Aorta (tissue), 5 donors: ENCODE results near the gene ZDHHC7. TPM values are rescaled to one million over a fixed set of nuclear protein-coding genes. Genes with fewer than 3 reads are reported as not detected.
"Not testable (repeated sequence)": the region's sequence is repeated elsewhere in the genome, so short reads cannot be mapped to it uniquely, and the experiment has no call there.

ENCODE experiments used
- ATAC-seq: fragments of 200-7000 bp; cut with Tn5 transposase; one replicate; pipeline ENCODE4 v1.9.1; 2022; ENCODE audit warnings: moderate library complexity; ENCODE audit not compliant: low FRiP score
- DNase-seq, 2 donors: peaks; one replicate each; pipeline ENCODE4 v3.0.0-alpha.2; 2020
- H3K27ac ChIP-seq, 2 donors: one replicate each; pipeline ENCODE4 v1.5.1; 2013; ENCODE audit warnings: low read length in 2 of 2, mild to moderate bottlenecking in 2 of 2, moderate library complexity in 2 of 2, control low read depth in 1 of 2, inconsistent platforms in 1 of 2, low read depth in 1 of 2
- H3K27me3 ChIP-seq, 2 donors: one replicate each; pipeline ENCODE4 v1.6.1; 2013; ENCODE audit warnings: control low read depth in 1 of 2, low read length in 1 of 2, mild to moderate bottlenecking in 1 of 2, moderate library complexity in 1 of 2; ENCODE audit not compliant: insufficient read depth in 2 of 2, control insufficient read depth in 1 of 2
- H3K36me3 ChIP-seq, 2 donors: one replicate each; pipeline ENCODE4 v1.6.1; 2013; ENCODE audit warnings: control low read depth in 1 of 2, low read length in 1 of 2, mild to moderate bottlenecking in 1 of 2; ENCODE audit not compliant: insufficient read depth in 2 of 2, control insufficient read depth in 1 of 2
- H3K4me1 ChIP-seq, 2 donors: one replicate each; pipeline ENCODE4 v1.6.1; 2013; ENCODE audit warnings: low read length in 2 of 2, control low read depth in 1 of 2, mild to moderate bottlenecking in 1 of 2, moderate library complexity in 1 of 2; ENCODE audit not compliant: insufficient read depth in 2 of 2, control insufficient read depth in 1 of 2
- H3K4me3 ChIP-seq, 2 donors: one replicate each; pipeline ENCODE4 v1.5.1; 2013; ENCODE audit warnings: low read length in 2 of 2, control low read depth in 1 of 2, mild to moderate bottlenecking in 1 of 2
- H3K9me3 ChIP-seq: one replicate; pipeline ENCODE4 v1.6.1; 2013; ENCODE audit warnings: mild to moderate bottlenecking, low read length; ENCODE audit not compliant: control insufficient read depth
- WGBS, 2 donors: extraction: QIAGEN DNeasy Blood & Tissue Kit; methylation state at CpG; one replicate each; pipeline ENCODE4 v1.1.7; 2013; 5-methylcytosine and 5-hydroxymethylcytosine counted together
- intact Hi-C, 2 donors: fragments of 100-400 bp; cut with DNase I; formaldehyde crosslinking; loops; one replicate each; pipeline versions ENCODE4 v1.14.2 to v1.15.0; 2022
- polyA plus RNA-seq, 2 donors: library from polyadenylated mRNA; stranded (reverse); fragments of 200-250 nt; gene quantifications; one replicate each; pipeline ENCODE4 v1.2.3, GENCODE V29; 2013
- total RNA-seq, 2 donors: library from RNA; stranded (reverse); fragmentation: NEBNext Ultra II Directional; extraction: Animal tissue kit (Norgen Biotek cat#: 25700); gene quantifications; one replicate each; pipeline ENCODE4 v1.2.1, GENCODE V29; 2021
- donor health status: healthy with polysubstance abuse.
- donor health status: Bipolar disorder and iron deficiency.
- donor health status: DM: no; HTN: no; CAD: no.
- donor health status: DM: no; HTN: no; CAD: no.
- donor health status: DM: yes; HTN: yes; CAD: no.

ZDHHC7 gene
- total and polyA plus RNA-seq, 4 donors = 11.4 to 57.0 (median 36.1) TPM

GRCh38 chr16:84947996-84948850 lies 63.1 kb downstream of the ZDHHC7 start:
- intact Hi-C loops = no loop called here
- ATAC-seq (no peak), DNase-seq (no peak)
- no peak overlapping the region for H3K27ac ChIP-seq
- H3K27me3 ChIP-seq = no peaks in the 10 kb centered on the region
- no peaks in the 10 kb centered on the region for H3K9me3 ChIP-seq
- no peaks in the 10 kb centered on the region for H3K36me3 ChIP-seq
- 90 to 91% methylated on average over 26 to 27 of the region's 27 CpGs for WGBS, 2 donors
- H3K4me1 ChIP-seq = no peaks in the 10 kb centered on the region
- H3K4me3 ChIP-seq = no peak overlapping the region

- no peak for DNase-seq
- WGBS, 2 donors = 80 to 86% methylated on average over 9 of the region's 9 CpGs
These were observed 64.3 kb downstream of the ZDHHC7 start for GRCh38 chr16:84947022-84947421.

DNA sequence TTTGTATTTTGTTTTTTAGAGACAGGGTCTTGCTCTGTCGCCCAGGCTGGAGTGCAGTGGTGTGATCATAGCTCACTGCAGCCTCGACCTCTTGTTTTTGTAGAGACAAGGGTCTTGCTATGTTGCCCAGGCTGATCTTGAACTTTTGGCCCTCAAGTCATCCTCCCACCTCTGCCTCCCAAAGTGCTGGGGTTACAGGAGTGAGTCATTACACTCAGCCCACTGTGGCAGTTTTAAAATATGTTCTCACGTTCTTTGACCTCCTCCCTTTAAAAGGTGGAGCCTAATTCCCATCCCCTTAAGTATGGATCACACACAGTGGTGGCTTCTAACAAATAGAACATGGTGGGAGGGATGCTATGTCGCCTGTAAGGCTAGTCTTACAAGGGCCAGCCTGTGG lies 67.7 kb downstream of the ZDHHC7 start:
- peak in 1 of 2 donors; percentile 6 for DNase-seq
- no peaks in the 10 kb centered on the region for H3K36me3 ChIP-seq
- H3K4me3 ChIP-seq = no peak overlapping the region
- H3K9me3 ChIP-seq = no peaks in the 10 kb centered on the region
- intact Hi-C loops = no loop called here
- H3K27ac ChIP-seq = no peak overlapping the region
- no peaks in the 10 kb centered on the region for H3K4me1 ChIP-seq
- no peaks in the 10 kb centered on the region for H3K27me3 ChIP-seq
- ATAC-seq = no peak
- WGBS, 2 donors = 89 to 91% methylated on average over 4 of the region's 4 CpGs

More at GRCh38 chr16:84947022-84947421, 64.3 kb downstream of the ZDHHC7 start:
- H3K9me3 ChIP-seq = no peaks in the 10 kb centered on the region
- no peaks in the 10 kb centered on the region for H3K27me3 ChIP-seq
- no peak overlapping the region for H3K4me3 ChIP-seq
- ATAC-seq = no peak
- intact Hi-C loops = no loop called here
- no peaks in the 10 kb centered on the region for H3K36me3 ChIP-seq
- H3K4me1 ChIP-seq = no peaks in the 10 kb centered on the region
- H3K27ac ChIP-seq = no peak overlapping the region

DNA sequence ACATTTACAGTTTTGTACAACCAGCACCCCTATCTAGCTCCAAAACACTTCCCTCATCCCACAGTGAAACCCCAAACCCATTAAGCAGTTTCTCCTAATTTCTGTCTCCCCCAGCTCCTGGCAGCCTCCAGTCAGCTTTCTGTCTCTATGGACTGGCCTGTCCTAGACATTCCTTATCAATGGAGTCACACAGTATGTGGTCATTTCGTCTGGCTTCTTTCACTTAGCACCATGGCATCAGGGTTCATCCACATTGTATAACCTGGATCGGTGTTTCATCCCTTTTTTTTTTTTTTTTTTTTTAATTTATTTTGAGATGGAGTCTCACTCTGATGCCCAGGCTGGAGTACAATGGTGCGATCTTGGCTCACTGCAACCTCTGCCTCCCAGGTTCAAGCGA lies 68.5 kb downstream of the ZDHHC7 start:
- H3K4me1 ChIP-seq = no peaks in the 10 kb centered on the region
- 94% methylated on average over 4 of the region's 4 CpGs for WGBS, 2 donors
- no peaks in the 10 kb centered on the region for H3K27me3 ChIP-seq
- H3K4me3 ChIP-seq = no peak overlapping the region
- no peak for ATAC-seq
- DNase-seq = peak in 1 of 2 donors; percentile 16
- H3K9me3 ChIP-seq = no peaks in the 10 kb centered on the region
- no peak overlapping the region for H3K27ac ChIP-seq
- intact Hi-C loops = no loop called here
- H3K36me3 ChIP-seq = no peaks in the 10 kb centered on the region

DNA sequence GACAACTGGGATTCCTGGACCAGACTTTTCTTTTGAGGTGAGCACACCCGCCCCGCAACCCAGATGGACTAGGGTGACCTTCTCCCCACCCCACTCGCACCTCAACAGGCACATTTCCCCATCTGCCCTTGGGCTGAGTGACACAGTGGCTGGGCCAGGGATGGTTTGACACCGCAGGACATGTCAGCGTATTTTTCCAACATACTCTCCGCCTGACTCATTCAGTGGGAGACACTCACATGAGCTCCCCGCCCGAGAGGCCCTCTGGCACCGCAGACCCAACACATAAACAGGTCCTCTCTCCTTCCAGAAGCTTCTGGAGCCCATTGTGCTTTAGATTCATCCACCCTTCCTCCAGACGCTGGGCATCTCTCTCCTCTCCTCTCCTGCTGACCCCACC lies 69.4 kb downstream of the ZDHHC7 start:
- Histone ChIP-seq H3K9me3 (no peaks in the 10 kb centered on the region), H3K27ac (no peak overlapping the region), H3K4me1 (no peaks in the 10 kb centered on the region), H3K27me3 (no peaks in the 10 kb centered on the region), H3K36me3 (no peaks in the 10 kb centered on the region), H3K4me3 (no peak overlapping the region)
- intact Hi-C loops = no loop called here
- no peak for ATAC-seq
- WGBS, 2 donors = 97% methylated on average over 10 of the region's 10 CpGs
- DNase-seq = peak in 1 of 2 donors; percentile 26

GRCh38 chr16:84940670-84941551 lies 70.4 kb downstream of the ZDHHC7 start:
- Histone ChIP-seq H3K36me3 (no peaks in the 10 kb centered on the region), H3K4me3 (no peak overlapping the region), H3K27ac (no peak overlapping the region), H3K27me3 (no peaks in the 10 kb centered on the region), H3K9me3 (no peaks in the 10 kb centered on the region), H3K4me1 (no peaks in the 10 kb centered on the region)
- ATAC-seq = peak; percentile 79
- peak in 1 of 2 donors; percentile 39 for DNase-seq
- intact Hi-C loops = no loop called here
- 90 to 91% methylated on average over 40 to 41 of the region's 41 CpGs for WGBS, 2 donors

- ATAC-seq, DNase-seq, H3K4me3 ChIP-seq, H3K4me1 ChIP-seq, H3K36me3 ChIP-seq, intact Hi-C loops, H3K27ac ChIP-seq, H3K27me3 ChIP-seq, H3K9me3 ChIP-seq: not testable (repeated sequence)
- WGBS, 2 donors = 83% methylated on average over 6 of the region's 6 CpGs
These were observed 72.7 kb downstream of the ZDHHC7 start for GRCh38 chr16:84938616-84939015.

GRCh38 chr16:84937196-84938005 lies 73.9 kb downstream of the ZDHHC7 start:
- ATAC-seq = no peak
- intact Hi-C loops = no loop called here

More at GRCh38 chr16:84937196-84938005, 73.9 kb downstream of the ZDHHC7 start:
- Histone ChIP-seq H3K27me3 (no peaks in the 10 kb centered on the region), H3K4me3 (no peak overlapping the region), H3K27ac (no peak overlapping the region), H3K4me1 (peaks cover 0 to 1% of the 10 kb centered on the region in 2 donors), H3K36me3 (no peaks in the 10 kb centered on the region), H3K9me3 (no peaks in the 10 kb centered on the region)
- WGBS, 2 donors = 86 to 88% methylated on average over 9 of the region's 9 CpGs
- no peak for DNase-seq
